HG02798 (cell line): Measurements from ENCODE around the gene KCTD13.
"Not testable (repeated sequence)": the region's sequence is repeated elsewhere in the genome, so short reads cannot be mapped to it uniquely, and the experiment has no call there.

Experiments used
- ATAC-seq: cut with Tn5 transposase; IDR thresholded peaks from one replicate; pipeline ENCODE4 v1.9.1; 2021; ENCODE audit warnings: mild to moderate bottlenecking; ENCODE audit not compliant: unreplicated experiment, poor library complexity

Gene KCTD13

DNA sequence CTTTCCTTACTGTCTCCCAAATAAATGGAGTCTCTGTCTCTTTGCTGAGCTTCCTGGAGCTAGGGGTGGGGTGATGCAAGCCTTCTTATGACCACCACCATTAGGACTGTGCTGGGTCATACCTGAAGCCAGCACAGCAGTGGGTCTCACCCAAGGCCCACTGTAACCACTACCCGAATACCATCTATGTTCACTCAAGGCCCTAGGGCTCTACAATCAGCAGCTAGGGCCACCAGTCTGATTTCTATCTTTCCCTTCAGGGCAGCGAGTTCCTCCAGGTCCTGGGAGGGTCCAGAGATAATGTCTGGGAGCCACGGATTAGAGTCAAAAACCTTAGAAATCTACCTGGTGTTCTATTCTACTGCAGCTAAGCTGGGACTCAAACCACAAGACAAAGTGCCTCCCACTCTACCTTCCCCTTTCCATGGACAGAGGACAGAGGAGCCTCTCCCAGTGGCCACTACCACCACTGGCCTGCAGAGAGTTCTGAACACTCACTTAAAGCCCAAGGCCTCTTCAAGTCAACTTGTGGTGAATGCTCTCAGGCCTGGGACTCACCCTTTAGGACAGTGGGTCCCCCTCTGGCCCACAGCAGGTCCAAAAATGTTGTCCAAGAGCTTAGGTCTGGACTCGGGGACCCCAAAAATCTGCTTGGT lies 24.9 kb upstream of the KCTD13 start:
- ATAC-seq: no peak

DNA sequence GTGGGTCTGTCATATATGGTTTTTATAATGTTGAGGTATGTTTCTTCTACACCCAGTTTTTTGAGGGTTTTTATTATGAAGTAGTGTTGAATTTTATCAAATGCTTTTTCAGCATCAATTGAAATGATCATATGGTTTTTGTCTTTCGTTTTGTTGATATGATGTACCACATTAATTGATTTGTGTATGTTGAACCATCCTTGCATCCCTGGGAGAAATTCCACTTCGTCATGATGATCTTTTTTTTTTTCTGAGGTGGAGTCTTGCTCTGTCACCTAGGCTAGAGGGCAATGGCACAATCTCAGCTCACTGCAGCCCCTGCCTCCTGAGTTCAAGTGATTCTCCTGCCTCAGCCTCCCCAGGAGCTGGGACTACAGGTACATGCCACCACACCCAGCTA lies 21.9 kb upstream of the KCTD13 start:
- ATAC-seq: no peak

DNA sequence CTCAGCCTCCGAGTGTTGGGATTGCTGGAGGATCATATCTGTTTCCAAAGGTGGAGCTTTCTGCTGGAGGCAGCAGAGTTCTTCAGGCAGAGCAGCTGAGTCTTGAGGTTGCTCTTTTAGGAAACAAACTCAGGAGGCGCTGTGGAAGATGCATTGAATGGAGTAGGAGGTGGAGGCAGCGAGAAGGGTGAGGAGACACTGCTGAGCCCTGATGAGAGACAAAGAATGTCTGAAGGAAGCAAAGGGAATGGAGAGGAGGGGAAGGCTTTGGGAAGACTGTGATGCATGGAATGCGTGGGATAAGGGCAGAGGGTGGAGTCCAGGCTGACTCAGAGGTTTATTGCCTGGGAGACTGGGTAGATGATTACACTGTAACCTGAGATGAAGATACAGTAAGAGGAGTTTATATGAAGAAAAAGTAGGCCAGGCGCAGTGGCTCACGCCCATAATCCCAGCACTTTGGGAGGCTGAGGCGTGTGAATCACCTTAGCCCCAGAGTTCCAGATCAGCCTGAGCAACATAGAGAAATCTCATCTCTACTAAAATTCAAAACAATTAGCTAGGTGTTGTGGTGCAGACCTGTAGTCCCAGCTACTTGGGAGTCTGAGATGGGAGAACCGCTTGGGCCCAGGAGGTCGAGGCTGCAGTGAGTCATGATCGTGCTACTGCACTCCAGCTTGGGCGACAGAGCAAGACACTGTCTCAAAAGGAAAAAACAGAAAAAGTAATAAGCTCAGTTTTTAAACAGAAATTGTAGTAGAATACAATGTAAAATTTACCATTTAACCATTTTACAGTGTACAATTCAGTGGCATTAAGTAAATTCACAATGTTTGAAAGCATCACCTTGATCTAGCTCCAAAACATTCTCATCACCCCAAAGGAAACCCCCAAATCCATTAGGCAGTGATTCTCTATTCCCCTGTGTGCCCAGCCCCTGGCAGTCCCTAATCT lies 18.1 kb upstream of the KCTD13 start:
- no peak for ATAC-seq

DNA sequence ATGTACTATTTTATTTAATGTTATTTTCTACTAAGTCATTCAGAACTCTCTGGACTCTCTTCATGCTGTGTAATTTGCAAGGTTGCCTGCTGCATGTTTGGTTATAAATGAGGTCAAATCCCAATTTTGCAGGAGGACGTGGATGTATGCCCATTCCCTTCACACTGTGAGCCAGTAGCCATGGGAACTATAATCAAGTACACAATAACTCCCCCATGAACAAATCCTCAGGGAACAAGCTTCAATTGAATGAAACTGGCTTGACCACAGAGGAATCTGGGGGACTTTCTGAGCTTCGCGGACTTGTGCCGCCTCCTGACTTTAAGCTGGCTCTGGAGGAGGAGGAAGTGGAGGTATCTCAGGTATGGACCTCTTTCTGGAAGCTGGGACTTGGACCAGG lies 14.6 kb upstream of the KCTD13 start:
- ATAC-seq: no peak

DNA sequence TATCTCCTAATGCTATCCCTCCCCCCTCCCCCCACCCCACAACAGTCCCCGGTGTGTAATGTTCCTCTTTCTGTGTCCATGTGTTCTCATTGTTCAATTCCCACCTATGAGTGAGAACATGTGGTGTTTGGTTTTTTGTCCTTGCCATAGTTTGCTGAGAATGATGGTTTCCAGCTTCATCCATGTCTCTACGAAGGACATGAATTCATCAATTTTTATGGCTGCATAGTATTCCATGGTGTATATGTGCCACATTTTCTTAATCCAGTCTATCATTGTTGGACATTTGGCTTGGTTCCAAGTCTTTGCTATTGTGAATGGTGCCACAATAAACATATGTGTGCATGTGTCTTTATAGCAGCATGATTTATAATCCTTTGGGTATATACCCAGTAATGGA lies 5.7 kb upstream of the KCTD13 start:
- not testable (repeated sequence) for ATAC-seq

DNA sequence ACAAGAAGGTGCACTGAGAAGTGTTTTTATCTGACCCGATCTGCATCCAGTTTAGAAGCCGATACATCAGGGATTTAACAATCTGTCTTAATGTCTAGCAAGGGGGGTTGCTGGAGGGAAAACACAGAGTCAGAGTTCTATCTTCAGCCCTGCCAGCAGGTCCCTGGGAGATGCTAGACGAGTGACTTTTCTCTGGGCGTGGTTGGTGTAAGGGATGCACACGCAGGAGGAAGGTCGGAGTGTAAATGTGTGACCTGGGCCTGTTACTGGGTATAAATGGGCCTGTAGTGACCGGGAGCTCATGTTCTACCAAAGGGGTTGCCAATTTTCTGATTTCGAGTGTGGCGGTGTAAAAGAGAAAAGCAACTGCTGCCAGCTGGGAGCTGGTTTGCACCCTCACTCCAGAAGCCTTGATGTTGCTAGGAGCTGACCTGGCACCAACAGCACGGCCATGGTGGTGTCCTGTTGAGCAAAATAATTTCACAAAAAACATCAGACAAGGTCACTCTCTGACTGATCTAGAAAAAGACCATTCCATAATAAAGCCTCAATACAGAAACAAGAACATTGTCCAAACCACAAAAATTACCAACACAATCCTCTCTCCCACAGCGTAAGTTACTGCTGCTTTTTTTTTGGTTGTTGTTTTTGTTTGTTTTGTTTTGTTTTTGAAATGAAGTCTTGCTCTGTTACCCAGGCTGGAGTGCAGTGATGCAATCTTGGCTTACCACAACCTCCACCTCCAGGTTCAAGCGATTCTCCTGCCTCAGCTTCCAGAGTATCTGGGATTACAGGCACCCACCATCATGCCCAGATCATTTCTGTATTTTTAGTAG lies 1.3 kb upstream of the KCTD13 start:
- no peak for ATAC-seq

DNA sequence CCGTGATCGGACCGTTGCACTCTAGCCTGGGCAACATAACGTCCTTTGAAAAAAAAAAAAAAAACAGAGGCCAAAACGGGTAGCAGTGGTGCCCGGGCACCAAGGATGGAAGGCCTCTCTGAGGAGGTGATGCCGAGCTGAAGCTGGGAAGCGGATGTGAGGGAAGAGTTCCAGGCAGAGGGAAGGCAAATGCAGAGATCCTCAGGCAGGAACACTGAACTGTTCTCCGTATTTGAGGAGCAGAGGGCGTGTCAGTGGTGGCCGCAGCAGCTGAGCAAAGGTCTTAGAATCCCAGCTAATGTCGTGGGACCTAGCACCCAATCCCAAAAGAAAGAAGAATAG lies 656 bp upstream of the KCTD13 start:
- no peak for ATAC-seq

DNA sequence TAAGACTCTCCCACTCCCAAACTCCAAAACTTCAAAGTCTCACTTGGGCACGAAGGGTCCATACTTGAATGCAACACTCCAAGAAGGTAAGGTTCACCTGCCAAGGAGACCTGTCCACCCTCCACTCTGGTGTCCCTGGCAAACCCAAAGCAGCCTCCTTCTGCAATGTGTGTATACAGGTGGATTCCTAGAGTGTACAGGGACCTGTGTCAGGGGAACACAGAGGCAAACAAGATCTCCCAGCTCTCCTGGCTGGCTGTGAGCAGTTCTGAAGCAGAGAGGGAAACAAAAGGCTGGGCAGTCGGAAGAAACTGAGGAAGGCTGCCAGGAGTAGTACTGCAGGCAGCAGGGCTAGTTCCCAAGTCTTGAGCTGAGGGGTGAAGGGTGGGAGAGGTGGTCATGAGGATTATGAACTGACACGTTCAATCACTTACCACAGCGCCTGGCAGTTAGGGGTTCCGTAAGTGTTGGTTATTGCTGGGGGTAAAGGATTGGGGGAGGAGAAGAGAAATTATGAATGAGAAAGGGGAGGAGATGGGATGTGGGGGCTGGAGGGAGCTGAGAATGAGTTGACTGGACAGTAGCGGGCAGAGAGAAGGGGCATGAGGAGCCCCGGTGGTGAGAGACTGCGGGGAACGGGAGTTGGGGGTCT lies 795 bp downstream of the KCTD13 start:
- no peak for ATAC-seq

DNA sequence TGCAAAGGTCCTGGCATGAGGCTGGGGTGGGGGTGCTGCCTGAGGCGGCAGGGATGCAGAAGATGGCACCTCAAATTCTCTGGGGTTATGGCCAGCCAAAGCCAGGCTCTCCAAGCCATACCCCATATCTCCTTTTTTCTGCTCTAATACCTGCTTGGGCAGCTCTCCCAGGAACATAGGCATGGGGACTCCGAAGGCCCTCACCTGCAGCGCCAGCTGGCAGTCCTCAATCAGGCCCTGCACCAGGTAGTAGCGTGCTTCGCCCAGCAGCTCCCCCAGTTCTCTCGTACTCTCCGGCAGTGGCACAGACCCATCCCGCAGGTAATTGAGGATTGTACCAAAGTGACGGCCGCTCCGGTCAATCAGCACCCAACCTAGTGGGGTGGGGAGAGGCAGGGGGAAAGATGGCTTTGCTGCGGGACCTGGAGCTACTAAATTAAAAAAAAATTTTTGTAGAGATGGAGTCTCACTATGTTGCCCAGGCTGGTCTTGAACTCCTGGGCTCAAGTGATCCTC lies 3.0 kb downstream of the KCTD13 start:
- no peak for ATAC-seq

DNA sequence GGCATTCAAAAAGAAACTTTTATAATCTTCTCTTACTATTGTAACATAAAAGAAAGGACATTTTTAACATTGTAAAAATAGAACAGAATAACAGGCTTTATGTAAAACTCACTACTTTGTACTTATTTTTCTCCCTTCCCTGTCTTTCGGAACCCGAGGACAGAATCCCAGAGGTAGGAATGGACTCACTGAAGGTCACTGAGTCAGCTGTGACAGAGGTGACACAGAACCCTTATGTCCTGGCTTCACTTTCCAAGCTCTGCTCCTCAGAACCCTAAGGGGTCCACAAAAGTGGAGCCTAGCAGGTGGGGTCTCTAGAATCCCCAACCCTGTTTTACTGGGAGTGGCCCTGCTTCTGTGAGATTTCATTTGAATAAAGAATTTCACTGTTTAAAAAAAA lies 3.7 kb downstream of the KCTD13 start:
- ATAC-seq: no peak

DNA sequence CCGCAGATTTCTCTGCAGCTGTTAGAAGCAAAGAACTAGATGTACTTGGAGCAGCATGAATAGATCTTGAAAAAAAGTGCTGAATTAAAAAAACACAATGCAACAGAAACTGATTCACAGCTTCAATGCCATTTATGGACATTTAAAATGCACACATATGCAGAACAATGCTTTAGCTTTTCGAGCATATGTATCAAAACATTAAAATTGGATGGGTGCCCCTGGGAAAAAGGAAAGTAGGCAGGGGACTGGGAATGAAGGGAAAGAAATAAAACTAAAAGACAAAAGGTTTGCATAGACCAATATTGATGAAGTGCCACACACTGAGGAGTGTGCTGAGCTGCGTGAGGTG lies 5.0 kb downstream of the KCTD13 start:
- no peak for ATAC-seq

DNA sequence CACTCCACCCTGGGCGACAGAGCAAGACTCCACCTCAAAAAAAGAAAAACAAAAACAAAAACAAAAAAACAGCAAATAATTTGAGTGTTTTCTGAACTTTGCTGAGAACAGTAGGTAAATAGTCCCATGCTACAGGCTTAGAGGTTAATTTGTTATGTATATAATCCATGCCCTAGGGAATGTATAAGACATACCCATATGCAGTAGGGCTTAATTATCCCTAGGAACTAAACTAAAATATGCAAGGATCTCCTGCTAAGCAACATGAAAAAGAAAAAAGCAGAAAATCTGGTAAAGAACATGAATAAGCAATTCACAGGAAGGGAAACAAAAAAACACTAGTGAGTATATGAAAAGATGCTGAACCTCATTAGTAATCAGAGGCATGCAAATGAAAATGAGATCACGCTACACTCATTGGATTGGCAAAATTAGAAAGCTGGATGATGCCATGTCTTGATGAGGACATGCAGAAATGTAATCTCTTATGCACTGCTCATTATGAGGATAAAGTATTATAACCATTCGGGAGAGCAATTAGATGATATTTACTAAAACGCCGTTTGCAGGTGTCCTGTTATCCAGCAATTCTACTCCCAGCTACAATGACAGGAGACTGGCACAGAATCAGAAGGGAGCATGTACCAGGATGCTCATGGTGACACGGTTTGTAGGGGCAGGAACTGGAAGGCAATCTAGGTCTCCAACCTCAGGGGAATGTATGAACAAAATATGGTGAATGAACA lies 5.6 kb downstream of the KCTD13 start:
- no peak for ATAC-seq

DNA sequence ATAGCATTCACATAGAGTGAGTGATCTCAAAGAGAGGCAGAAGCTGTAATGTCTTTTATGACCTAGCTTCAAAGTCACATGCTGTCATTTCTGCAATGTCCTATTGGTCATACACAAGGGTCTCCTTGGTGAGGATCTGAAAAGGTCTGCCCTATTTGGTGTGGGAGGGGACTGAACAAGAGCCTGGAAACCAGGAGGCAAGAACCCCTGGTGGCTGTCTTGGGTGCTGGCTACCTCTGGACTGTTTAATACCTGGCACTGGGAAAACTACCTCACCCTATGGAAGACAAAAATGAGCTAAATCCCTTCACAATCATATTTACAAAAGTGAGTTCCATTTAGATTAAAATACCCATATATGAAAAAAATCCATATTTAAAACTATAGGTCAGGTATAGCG lies 9.0 kb downstream of the KCTD13 start:
- ATAC-seq: no peak

DNA sequence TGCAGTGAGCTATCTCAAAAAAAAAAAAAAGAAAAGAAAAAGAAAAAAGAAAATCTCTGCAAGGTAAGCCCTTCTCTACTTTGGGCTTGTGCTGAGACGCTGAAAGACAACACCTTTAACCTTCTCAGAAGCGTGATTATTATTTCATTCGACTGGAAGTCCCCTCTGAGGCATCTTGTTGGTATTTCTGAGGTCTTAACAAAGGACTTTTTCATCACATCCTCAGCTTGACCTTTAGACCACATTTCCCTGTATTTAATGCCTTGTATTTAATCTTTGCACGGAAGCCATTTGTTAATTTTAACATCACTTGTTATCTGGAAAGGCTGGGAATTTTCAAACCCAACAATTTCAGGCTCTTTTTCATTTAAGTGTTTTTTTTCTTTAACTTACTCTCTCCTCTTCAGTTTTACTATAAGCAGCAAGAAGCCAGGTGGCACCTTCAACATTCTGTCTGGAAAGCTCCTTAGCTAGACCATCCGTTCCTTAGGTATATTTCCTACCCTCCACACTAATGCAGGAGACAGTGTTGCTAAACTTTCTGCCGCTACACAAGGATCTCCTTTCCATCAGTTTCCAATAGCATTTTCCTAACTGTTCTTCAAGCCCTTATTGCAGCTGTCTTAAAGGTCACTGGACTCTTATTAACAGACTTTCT lies 10.3 kb downstream of the KCTD13 start:
- no peak for ATAC-seq

DNA sequence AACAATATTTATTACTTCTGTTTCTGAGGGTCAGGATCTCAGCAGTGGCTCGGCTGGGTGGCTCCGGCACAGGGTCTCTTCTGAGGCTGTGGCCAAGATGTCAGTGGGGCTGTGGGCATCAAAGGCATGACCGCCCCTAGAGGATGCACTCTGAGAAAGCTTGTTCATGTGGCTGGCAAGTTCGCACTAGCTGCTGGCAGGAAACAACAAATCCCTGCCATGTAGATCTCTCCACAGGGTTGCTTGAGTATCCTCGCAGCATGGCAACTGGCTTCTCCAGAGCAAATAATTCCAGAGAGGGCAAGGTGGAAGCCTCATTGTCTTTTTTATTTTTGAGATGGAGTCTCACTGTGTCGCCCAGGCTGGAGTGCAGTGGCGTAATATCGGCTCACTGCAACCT lies 12.5 kb downstream of the KCTD13 start:
- no peak for ATAC-seq

DNA sequence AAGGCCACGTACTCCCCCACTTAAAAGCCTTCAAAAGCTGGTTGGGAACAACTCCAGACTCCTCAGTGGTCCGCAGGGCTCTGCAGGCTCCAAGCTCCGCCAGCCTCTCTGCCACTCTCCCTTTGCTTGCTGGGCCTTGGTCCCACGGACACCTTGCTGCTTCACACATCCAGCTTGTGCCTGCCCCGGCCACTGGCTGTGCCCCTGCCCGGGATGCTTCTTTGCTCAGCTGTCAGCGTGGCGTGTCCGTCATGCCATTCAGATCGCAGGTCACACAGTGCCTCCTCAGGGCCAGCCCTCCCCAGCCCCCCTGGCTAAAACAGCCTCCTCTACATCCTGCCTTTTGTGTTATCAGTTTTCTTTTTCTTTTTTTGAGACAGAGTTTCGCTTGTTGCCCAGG lies 13.9 kb downstream of the KCTD13 start:
- ATAC-seq: no peak

DNA sequence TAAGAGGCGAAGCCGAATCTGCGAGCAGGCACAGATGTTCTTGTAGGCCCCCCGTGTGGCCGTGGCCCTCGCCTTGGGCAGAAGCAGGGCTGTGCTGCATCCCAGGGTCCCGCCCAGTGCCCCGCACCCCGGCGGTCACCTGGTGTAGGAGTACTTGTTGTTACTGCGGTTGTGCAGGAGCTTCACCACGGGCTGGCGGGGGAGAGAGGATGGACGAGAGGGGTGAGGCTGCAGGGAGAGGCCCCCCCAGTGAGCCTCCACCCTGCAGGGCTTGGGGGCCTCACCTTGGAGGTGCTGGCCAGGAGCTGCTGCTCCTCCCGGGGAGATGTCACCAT lies 14.4 kb downstream of the KCTD13 start:
- ATAC-seq: no peak

DNA sequence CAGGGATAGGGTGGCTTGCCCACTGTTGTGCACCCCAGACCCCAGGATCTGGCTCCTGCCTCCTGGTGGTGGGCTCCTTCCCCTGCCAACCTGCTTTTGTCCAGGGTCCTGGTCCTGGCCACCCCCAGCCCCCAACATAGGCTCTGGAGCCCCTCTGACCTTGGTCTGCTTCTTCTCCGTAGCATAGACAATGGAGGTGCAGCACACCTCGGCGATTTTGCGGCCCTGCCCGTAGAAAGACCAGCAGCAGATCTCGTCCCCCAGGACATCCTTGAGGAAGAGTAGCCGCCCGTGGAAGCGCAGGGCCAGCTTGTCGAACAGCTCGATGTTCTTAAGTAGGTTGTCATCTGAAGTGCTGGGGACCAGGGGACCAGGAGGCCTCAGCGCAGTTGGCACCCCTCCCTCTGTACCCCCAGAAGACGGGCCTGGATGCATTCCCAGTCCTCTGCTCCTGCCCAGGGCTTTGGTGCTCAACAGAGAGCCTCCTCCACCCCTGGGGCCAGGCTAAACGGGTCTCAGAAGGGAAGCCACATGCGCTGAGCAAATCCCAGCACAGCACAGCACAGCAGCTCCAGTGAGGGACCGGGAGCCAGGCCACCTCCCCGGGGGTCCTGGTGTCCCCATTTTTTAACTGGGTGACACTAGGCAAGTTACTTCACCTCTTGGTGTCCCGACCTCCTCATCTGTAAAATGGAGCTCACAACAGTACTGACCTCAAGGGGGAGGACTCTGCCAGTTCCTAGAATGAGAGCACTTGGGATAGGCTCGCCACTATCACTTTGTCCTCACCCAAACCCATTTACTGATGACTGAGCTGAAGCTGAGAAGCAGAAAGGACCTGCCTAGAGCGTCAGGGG lies 15.0 kb downstream of the KCTD13 start:
- no peak for ATAC-seq
